Forelimb muscle (tissue), 1 donor: Measurements from ENCODE around the gene PRICKLE1. TPM values are rescaled to one million over a fixed set of nuclear protein-coding genes. Genes with fewer than 3 reads are reported as not detected.

ENCODE experiments used
- DNase-seq: peaks from one replicate; pipeline ENCODE4 v3.0.0-alpha.2; 2013; ENCODE audit warnings: low read depth
- polyA plus RNA-seq: library from polyadenylated mRNA; unstranded; fragments of 120-200 nt; gene quantifications from one replicate; pipeline ENCODE4 v1.2.1, GENCODE V29; 2013; ENCODE audit not compliant: insufficient read length

Gene PRICKLE1
- polyA plus RNA-seq, 1 donor: 19.0 TPM

DNA sequence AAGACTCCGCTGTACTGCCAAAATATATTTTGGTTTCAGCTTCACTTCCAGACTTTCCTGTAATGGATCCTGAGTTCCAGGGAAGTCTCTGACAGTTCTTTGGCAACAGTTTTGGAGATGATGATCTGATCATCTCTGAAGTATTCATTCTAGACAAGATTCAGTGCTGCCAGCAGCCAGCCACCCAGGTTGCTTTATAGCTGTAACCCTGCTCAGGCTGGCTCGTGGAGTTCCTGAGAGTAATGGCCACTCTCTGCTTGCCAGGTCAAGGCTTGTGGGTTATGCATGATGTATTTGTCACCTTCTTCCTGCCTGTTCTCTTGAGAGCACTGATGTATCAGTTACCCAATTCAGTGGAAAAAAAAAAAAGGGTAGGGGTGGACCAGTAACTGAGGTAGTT lies 139.3 kb downstream of the PRICKLE1 start:
- DNase-seq: no peak

- DNase-seq: no peak
These were observed 140.7 kb downstream of the PRICKLE1 start for GRCh38 chr12:42448841-42449240.

DNA sequence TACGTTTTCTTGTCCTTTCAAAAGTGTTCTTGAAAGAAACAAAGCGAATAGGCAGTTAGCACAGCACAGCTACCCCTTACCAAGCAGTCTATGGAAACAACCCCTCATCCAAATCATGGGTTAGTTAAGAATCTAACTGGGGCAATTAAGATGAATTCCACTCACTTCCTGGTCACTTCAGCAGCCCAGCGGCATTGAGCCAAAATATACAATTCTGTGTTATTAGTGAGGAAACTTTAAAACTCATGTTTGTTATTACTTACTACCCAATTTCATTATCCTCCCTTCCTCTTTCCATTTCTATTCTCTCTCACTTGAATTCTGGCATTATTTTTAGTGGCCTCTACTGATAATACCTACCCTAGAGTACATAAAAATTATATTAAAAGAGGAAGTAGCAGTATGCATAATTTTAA lies 142.2 kb downstream of the PRICKLE1 start:
- DNase-seq: no peak

- DNase-seq: no peak
These were observed 142.8 kb downstream of the PRICKLE1 start for GRCh38 chr12:42446761-42447160.

GRCh38 chr12:42445891-42446290 lies 143.7 kb downstream of the PRICKLE1 start:
- DNase-seq: no peak

GRCh38 chr12:42444192-42444943 lies 145.2 kb downstream of the PRICKLE1 start:
- DNase-seq: no peak

DNA sequence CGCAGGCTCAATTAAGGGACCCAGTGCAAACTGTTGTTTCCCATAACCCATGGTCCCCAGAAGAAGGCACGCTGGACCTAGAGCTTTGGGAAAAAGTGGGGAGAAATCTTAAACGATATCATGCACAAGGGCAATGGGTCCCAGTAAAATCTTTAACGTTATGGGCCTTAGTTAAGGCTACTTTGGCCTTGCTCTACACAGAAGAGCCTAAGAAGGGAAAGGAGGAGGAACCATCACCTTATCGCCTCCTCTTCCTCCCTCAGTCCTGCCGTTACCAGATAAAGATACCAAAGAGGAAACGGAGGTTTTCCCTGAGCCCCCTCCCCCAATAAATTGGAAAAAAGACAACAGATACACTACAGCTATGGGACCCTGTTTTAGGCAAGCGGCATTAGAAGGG lies 146.7 kb downstream of the PRICKLE1 start:
- DNase-seq: no peak

GRCh38 chr12:42442311-42442759 lies 147.2 kb downstream of the PRICKLE1 start:
- DNase-seq: no peak

GRCh38 chr12:42440608-42441007 lies 148.9 kb downstream of the PRICKLE1 start:
- DNase-seq: no peak

GRCh38 chr12:42432517-42433140 lies 156.9 kb downstream of the PRICKLE1 start:
- DNase-seq: no peak

DNA sequence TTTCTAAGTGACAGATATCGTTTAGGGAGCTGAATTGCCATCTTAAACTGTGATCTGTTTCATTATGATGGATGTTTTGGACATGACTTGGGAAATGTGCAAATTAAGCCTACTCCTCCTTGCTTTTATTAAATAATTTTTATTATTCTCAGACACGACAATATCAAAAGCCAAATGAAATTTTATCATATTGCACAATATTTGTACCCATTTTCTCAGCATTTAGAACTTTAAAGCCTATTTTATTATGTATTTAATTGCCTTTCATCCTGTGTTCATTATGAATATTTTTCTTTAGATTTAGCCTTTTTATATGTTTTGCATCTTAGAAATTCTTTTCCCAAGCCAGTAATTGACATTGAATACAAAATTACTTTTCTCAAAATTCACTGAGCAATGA lies 160.7 kb downstream of the PRICKLE1 start:
- DNase-seq: no peak

- no peak for DNase-seq
These were observed 162.8 kb downstream of the PRICKLE1 start for GRCh38 chr12:42426746-42427145.

DNA sequence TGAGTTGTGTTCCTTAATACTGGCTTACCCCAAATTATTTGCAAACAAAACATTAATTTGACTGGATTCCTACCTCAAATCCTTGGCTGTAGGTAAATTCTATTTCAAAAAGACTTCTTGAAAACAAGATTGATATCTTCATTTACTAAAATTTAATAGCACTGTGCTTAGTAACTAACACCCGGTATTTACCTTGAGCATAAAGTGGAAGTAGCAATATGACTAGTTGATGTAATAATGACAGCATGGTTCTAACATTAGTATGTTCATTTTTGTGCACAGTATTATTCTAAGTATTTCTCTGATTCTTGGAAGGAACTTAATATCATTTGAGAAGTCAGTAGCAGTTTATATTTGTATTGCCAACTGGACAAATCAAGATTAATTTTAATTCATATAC lies 166.8 kb downstream of the PRICKLE1 start:
- no peak for DNase-seq

- DNase-seq: peak; percentile 24
These were observed 167.4 kb downstream of the PRICKLE1 start for GRCh38 chr12:42421844-42422779.

DNA sequence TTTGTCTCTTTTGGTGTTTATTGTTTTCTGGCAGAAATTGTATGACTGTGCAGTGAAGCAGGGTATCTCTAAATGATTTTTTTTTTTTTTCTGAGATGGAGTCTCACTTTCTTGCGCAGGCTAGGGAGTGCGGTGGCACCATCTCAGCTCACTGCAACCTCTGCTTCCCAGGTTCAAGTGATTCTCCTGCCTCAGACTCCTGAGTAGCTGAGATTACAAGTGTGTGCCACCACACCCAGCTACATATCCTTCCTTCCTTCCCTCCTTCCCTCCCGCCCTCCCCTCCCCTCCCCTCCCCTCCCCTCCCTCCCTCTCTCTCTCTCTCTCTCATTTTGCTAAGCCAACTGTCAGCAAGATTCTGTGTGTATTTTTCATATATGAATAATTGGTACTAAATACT lies 169.2 kb downstream of the PRICKLE1 start:
- DNase-seq: no peak

- DNase-seq: no peak
These were observed 179.2 kb downstream of the PRICKLE1 start for GRCh38 chr12:42410340-42410739.

DNA sequence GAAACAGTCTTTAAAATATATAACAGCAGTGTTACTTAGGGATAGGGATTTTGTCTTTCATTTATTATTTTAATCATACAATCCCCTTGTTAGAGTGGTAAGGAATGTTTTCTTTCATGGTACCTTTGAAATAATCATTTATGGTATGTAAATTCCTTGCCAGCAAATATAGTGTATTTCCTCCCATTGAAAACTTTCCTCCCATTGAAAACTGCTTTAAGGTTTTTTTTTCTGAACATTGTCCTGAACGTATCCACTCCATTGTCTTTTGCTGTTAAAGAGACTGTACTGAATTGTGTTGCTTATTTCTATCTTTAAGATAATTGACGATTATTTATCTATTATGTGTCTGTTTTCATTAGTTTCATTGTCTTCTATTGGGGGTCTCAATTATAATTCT lies 180.1 kb downstream of the PRICKLE1 start:
- DNase-seq: no peak

DNA sequence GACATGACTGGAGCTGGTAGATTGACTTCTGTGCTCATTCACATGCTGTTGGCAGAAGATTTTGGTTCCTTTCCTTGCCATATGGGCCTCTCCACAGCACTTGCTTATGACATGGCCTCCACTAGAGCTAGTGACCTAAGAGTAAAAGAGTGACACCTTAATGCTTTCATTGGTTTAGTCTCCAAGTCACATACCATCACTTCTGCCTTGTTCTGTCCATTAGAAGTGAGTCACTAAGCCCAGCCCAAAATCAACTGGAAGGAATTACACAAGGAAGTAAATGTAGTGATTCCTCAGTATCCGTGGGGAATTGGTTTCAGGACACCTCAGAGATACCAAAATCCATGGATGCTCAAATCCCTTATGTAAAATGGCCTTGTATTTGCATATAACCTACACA lies 182.2 kb downstream of the PRICKLE1 start:
- DNase-seq: no peak
